Measurements from ENCODE around the gene ZKSCAN1.
A peak's percentile ranks its signal among the peaks of the same experiment; 100 is the strongest.
"Not testable (repeated sequence)": the region's sequence is repeated elsewhere in the genome, so short reads cannot be mapped to it uniquely, and the experiment has no call there.

ZKSCAN1 gene

DNA sequence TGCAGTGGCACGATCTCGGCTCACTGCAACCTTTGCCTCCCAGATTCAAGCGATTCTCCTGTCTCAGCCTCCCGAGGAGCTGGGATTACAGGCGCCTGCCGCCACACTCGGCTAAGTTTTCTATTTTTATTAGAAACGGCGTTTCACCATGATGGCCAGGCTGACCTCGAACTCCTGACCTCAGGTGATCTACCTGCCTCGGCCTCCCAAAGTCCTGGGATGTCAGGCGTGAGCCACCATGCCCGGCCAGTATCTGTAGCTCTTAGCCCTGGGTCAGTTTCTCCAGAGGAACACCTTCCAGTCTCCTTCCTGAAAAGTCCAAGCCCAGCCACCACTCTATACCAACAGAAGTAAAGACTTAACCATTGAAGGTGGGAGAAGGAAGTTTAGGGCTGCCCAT, 15.2 kb upstream of the ZKSCAN1 start:
- DNase-seq (ENCODE audit: low read depth, low spot score), result no peak

DNA sequence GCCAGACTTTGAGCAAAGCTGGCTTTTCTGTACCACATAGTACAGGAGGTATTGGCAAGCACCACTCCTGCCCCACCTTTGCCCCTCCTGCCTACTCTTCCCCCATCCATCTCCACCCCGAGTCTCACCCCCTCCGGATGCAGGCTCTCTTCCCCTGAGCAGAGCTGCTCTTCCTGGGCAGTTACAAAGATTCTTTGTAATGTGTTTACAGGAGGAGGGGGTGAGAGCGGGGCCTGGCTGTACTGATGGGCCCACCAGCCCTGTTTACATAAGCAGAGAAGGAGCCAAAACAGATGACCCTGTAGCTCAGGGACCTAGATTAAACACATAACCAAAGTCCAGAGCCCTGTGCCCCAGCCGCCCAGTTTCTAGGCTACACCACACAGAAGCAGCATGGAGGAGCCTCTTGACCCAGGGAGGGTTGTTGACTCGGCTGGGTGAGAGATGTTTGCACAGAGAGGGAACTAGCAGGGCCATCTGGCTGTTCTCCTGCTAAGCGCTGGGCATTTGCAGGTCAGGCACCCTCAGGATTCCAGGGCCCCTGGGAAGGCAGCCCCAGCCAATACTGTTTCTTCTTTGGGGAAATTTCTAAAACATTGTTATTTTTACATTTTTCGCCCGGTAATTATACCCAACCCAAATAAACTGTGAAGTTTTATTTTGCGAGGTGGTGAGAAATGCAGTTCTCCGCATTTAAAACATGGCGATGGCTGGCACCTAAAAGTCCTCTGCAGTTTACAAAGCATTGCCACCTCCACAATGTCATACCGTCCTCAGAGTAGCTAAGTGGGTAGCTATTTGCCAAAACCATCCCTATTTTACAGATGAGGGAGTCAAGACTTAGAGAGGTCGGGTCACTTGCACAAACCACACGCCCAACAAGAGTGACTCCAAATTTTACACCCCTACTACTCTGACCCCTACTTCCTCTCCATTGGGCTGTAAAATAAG, 11.4 kb upstream of the ZKSCAN1 start:
- peak; percentile 80 for DNase-seq (ENCODE audit: low read depth, low spot score)

DNA sequence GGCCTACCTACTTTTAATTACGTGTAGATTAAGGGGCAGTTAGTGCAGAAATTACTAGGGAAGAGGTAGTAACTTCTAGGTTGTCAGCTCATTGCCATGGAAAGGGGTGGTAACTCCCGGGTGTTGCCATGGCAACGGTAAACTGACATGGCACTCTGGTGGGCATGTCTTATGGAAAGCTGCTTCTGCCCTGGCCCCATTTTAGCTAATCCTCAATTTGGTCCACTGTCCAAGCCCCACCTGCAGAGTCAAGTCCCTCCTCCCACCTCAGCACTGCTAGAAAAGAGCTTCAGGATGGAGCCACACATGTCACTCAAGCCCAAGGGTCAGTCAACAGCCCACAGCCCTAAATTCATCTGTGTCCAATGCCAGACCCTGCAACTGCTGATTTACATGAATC, 7.5 kb upstream of the ZKSCAN1 start:
- DNase-seq (ENCODE audit: low read depth, low spot score), result no peak

DNA sequence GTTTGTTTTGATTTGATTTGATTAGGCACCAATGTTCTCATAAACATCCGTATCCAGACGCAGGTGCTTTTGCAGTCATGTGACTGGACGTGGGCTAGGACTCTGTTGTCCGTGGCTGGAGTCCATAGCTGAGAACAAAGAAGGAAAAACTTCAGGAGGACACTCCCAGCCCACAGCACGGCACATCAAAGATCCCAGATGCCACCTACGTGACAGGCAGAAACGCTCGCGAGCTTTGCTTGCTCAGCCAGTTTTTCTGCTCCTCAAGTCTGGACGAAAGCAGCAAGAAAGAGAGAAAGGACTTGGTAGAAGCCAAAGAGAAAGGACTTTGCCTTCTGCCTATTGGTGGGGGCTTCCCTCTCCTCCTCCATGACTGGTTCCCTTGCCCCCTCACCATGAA, 6.9 kb upstream of the ZKSCAN1 start:
- DNase-seq (ENCODE audit: low read depth, low spot score), result no peak

DNA sequence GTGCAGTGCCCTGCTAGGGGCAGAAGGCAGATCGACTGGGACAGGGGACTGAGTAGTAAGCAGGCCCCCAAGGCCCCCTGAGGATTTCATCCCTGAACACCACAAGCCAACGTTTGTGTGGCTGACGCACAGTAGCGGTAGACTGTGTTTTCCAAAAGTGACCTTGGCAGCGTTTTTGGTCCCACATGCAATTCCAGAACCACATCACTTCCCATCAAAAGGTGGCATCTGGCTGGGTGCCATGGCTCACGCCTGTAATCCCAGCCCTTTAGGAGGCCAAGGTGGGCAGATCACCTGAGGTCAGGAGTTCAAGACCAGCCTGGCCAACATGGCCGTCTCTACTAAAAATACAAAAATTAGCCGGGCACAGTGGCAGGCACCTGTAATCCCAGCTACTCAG, 5.4 kb upstream of the ZKSCAN1 start:
- DNase-seq (ENCODE audit: low read depth, low spot score), result not testable (repeated sequence)

DNA sequence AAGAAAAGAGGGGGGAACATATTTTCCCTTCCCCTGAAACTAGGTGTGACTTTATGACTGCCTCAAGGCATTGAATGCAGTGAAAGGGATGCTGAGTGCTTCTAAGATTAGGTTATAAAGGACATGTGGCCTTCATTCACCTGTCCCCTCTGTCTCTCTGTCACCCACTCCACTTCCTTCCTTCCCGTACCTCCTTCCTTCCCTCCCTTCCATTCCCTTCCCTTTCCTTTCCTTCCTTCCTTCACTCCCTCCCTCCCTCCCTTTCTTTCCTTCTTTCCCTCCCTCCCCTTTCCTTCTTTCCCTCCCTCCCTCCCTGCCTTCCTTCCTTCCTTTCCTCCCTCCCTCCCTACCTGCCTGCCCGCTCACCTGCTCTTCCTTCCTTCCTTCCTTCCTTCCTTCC, 4.5 kb upstream of the ZKSCAN1 start:
- no peak for DNase-seq (ENCODE audit: low read depth, low spot score)

DNA sequence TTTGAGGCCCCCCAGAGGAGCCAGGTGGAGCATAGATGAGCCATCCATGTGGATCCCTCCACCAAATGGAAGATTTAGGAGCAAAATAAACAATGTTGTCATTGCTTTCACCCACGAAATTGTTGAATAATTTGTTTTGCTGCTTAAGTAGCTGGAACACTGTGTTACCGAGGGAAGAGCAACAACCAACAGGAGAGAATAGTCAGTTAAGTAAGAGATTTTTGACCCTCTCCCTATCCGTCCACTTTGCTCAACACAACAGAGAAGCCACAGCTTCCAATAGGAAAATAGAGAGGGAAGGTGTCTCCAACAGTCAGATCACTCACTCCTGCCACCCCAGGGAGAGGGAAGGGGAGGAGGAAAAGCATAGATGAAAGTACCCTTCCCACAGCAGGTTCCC, 3.9 kb upstream of the ZKSCAN1 start:
- DNase-seq (ENCODE audit: low read depth, low spot score), result no peak

DNA sequence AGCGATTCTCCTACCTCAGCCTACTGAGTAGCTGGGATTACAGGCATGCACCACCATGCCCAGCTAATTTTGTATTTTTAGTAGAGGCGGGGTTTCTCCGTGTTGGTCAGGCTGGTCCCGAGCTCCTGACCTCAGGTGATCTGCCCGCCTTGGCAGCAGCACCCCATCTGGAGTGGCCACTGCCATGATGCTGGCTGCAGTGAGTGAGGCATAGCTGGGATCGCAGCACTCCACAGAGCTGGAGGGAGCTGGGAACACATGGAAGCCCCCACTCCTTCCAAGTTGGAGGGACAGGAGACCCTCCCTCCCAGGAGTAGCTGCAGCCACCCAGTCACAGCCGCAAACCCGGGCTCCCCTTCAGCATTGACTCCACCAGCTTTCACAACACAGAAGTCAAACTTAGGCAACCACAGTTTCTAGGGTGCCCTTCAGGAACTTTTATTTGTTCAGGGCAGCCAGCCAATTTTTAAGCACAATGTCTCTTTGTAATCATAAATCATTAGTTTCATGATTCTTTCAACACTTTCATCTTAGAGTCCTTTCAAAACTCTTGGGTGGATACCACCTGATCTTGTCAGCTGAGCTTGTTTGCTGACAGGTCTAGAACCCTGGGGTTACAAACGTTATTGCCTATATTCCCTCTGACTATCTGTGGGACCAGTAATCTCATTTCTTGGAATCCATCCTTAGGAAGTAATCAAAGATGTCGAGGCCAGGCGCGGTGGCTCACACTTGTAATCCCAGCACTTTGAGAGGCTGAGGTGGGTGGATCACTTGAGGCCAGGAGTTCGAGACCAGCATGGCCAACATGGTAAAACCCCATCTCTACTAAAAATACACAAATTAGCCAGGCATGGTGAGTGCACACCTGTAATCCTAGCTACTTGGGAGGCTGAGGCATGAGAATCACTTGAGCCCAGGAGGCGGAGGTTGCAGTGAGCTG, 2.7 kb upstream of the ZKSCAN1 start:
- not testable (repeated sequence) for DNase-seq (ENCODE audit: low read depth, low spot score)

DNA sequence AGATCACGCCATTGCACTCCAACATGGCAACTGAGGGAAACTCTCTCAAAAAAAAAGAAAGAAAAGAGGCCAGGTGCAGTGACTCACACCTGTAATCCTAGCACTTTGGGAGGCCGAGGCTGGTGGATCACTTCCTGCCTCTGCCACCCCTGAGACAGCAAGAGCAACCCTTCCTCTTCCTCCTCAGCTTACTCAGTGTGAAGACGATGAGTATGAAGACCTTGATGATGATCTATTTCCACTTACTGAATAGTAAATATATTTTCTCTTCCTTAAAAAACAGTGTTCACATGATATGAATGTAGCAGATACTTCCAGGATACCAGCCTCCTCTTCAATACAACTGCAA, 2.1 kb upstream of the ZKSCAN1 start:
- DNase-seq (ENCODE audit: low read depth, low spot score), result no peak

DNA sequence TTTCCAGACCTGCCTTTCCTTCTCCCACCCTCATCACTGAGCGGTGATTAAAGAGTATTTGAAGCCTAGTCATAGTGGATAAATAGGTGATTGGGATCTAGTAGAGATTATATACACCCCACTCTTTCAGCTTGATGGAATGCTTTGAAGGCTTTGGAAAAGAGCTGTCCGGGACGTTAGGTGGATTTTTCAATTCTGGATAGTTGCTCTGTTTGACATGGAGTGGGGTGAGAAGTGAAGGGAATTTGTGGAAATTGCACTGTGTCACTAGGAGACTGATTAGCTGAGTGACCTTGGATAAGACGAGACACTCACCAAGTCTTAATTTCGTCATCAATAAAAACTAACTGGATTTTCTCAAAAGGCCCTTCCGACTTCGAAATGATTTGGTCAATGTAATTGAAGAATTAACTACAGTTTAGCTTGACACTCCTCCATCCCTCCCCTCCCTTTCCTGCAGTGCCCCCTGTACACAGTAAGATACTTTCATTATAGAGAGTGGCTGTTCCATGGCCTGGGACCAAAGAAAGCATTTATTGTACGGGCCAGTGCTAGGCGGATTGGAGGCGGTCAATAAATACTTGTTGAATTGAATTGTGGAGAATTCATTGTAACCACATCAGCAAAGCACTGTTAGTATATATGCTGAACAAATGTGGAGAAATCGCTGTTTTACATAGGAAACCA, 962 bp downstream of the ZKSCAN1 start:
- DNase-seq (ENCODE audit: low read depth, low spot score), result no peak

DNA sequence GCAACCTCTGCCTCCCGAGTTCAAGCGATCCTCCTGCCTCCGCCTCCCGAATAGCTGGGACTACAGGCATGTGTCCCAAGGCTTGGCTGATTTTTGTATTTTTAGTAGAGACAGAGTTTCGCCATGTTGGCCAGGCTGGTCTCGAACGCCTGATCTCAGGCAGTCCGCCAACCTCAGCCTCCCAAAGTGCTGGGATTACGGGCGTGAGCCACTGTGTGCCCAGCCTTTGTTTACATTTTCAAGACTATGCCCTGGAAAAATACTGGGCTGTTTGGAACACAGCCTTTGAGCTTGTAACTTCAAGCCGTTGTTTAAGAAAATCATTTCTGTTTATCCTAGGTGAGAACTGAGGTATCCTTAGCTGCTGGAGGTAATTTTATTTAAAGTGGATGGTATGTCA, 1.9 kb downstream of the ZKSCAN1 start:
- DNase-seq (ENCODE audit: low read depth, low spot score), result no peak

DNA sequence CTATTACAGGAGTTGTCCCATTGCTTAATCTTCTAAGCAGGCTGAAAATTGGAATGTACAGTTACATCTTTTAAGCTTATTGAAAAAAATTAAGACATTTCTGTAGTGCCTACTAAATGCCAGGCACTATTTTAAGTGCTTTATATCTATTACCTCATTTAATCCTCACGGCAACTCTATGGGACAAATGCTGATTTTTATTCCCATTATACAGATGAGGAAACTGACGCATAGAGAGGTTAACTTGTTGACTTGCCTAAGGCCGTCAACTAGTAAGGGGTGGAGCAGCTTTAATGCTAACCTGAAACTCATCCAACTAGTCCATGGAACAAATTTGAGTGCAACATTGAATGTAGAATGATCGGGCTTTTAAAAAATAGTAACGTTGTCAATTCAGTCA, 2.5 kb downstream of the ZKSCAN1 start:
- no peak for DNase-seq (ENCODE audit: low read depth, low spot score)

DNA sequence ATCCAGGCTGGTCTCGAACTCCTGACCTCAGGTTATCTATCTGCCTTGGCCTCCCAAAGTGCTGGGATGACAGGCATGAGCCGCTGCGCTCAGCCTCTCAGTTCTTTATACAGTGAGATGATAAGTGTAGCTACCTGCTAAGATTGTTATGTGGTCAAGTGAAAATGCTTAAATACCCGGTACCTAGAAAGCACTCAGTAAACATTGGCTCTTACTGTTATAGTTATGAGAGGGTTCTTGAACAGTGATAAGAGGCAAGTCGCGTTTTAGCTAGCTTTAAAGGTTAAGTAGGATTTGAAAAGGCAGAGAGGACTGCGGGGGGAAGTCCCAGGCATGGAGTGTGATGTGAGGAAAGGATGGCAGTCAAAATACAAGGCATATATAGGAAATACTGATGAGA, 4.5 kb downstream of the ZKSCAN1 start:
- no peak for DNase-seq (ENCODE audit: low read depth, low spot score)

DNA sequence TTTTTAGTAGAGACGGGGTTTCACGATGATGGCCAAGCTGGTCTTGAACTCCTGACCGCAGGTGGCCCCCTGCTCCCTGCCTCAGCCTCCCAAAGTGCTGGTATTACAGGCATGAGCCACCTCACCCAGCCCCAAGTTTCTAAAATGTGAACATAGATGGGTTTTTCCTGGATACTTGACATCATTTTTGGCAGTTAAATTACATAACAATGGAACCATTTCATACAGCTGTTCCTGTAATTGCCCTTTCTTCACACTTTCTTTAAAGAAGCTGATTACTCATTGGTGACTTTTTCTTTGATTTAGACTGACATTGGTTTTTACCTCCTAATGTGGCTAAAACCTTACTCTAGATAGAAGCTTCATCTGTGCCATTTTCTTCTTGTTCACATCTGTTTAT, 5.9 kb downstream of the ZKSCAN1 start:
- no peak for DNase-seq (ENCODE audit: low read depth, low spot score)

DNA sequence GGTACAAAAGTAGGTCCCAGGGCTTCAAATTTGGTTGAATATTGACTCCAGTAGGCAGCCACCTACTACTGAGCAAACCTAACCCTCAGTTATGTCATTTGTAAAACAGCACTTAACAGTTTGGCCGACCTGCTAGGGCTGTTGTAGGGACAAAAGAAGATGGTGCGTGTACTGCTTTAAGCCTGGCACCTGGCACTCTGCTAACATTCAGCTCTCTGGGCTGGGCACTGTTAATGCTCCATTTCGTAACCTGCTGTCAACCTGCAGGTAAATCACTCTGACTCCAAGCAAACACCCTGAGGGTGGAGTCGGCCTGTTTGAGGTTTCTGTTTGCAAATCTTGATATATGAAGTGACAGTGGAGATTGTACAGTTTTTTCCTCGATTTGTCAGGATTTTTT, 7.2 kb downstream of the ZKSCAN1 start:
- DNase-seq (ENCODE audit: low read depth, low spot score), result no peak

DNA sequence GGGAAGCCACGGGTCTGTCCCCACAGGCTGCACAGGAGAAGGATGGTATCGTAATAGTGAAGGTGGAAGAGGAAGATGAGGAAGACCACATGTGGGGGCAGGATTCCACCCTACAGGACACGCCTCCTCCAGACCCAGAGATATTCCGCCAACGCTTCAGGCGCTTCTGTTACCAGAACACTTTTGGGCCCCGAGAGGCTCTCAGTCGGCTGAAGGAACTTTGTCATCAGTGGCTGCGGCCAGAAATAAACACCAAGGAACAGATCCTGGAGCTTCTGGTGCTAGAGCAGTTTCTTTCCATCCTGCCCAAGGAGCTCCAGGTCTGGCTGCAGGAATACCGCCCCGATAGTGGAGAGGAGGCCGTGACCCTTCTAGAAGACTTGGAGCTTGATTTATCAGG, 8.1 kb downstream of the ZKSCAN1 start:
- no peak for DNase-seq (ENCODE audit: low read depth, low spot score)

DNA sequence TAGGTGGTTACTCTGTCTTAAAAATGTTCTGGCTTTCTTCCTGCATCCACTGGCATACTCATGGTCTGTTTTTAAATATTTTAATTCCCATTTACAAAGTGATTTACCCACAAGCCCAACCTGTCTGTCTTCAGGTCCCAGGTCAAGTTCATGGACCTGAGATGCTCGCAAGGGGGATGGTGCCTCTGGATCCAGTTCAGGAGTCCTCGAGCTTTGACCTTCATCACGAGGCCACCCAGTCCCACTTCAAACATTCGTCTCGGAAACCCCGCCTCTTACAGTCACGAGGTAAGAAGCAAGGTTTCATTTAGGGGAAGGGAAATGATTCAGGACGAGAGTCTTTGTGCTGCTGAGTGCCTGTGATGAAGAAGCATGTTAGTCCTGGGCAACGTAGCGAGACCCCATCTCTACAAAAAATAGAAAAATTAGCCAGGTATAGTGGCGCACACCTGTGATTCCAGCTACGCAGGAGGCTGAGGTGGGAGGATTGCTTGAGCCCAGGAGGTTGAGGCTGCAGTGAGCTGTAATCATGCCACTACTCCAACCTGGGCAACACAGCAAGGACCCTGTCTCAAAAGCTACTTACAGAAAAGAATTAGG, 8.7 kb downstream of the ZKSCAN1 start:
- no peak for DNase-seq (ENCODE audit: low read depth, low spot score)

DNA sequence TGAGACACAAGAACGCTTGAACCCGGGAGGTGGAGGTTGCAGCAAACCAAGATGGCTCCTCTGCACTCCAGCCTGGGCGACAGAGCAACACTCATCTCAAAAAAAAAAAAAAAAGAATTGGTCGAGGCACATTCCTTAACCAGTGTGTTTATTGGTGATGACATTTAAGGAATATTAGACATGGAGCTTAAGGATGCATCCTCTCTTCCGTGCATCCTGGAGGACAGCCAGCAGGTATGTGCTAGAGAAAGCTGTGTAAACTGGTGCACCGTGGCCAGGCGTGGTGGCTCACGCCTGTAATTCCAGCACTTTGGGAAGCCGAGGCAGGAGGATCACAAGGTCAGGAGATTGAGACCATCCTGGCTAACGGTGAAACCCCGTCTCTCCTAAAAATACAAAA, 11.8 kb downstream of the ZKSCAN1 start:
- no peak for DNase-seq (ENCODE audit: low read depth, low spot score)

DNA sequence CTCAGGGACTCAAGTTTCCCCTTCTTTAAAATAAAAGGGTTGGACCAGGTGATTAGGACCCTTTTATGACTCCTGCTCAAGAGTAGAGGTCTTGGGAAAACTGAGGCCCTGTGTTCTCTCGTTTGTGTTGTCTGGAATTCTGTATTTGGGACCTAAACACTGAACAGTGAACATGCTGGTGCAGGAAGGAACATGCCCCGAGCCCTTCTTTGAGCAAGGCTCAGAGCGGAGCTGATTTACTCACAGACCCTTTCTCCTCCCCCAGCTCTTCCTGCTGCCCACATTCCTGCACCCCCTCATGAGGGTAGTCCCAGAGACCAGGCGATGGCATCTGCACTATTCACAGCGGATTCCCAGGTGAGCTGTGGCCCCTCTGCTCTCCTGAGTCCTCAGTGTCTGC, 14.2 kb downstream of the ZKSCAN1 start:
- DNase-seq (ENCODE audit: low read depth, low spot score), result no peak

DNA sequence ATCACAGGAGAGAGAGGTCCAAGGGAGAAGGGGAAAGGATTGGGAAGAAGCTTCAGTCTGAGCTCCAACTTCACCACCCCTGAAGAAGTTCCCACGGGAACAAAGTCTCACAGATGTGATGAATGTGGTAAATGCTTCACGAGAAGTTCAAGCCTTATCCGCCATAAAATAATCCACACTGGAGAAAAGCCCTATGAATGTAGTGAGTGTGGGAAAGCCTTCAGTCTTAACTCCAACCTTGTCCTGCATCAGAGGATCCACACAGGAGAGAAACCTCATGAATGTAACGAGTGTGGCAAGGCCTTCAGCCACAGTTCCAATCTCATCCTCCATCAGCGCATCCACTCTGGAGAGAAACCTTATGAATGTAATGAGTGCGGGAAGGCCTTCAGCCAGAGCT, 18.1 kb downstream of the ZKSCAN1 start:
- DNase-seq (ENCODE audit: low read depth, low spot score), result no peak

DNA sequence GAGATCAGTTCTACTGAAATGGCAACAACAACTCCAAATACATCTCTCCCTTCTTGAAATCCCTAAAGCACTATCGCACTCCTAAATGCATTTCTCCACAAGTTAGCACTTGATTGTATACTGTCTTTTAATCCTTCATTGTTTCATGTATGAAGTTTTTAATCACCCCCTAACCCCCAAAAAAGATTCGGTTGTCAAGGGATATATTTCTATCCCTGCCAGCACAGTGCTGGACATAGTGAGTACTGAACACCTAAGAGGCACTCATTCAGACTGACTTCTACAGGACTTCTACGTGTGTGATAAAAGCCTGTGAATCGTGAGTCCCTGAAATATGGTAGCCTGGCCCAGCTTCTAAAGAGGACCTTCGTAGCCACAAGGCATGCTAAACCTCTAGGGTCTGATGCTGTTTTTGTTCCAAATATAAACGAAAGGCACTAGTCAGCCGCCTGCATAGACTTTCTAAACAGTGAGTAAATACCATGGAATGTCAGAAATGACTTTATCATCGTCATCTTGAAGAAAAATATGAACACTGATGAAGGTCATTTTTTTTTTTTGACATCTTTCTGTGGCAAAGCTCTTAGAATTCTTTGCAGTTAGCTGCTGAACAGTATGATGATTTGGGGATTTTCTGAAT, 19.6 kb downstream of the ZKSCAN1 start:
- DNase-seq (ENCODE audit: low read depth, low spot score), result peak; percentile 58

Data from brain pericyte (primary cell).